GM15510 (cell line): ENCODE measurements around the gene CRB3.

Experiments
- POLR2A ChIP-seq: IDR thresholded peaks from 3 replicates; pipeline ENCODE4 v1.6.1; 2011; ENCODE audit warnings: borderline replicate concordance; ENCODE audit not compliant: insufficient read length; ENCODE audit errors: extremely low read depth

Gene CRB3

GRCh38 chr19:6427131-6427530 lies 36.9 kb upstream of the CRB3 start:
- no peak for TF ChIP-seq POLR2A

GRCh38 chr19:6429419-6430221 lies 34.5 kb upstream of the CRB3 start:
- no peak for TF ChIP-seq POLR2A

DNA sequence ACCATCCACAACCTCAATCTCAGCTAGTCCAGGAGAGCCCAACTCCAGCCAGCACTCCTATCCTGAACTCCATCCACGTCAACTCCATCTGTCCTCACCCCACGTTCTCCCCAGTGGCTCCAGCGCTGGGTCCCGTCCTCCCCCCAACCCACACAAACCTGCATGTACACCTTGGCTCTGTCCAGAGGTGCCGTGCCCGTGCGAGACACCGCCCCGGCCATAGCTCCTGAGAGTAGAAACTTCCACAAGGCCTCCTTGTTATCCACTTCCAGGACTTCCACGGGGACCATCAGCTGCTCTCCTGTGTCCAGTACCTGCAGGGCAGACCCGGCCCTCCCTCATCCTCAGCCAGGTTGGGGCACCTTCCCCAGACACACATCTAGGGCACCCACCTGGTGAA lies 32.2 kb upstream of the CRB3 start:
- TF ChIP-seq POLR2A, result no peak

DNA sequence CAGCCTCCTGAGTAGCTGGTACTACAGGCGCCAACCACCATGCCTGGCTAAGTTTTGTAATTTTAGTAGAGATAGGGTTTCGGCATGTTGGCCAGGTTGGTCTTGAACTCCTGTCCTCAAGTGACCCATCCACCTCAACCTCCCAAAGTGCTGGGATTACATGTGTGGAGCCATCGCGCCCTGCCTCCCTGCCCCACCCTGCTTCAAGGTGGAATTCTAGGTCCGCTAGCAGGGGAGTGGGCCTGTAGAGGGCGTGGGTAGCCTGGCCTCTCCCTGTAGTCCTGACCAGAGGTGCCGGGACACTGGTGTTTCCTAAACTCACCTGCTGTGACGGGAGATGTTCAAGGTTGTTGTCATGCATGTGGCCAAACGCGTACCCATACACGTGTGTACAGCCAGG lies 30.9 kb upstream of the CRB3 start:
- TF ChIP-seq POLR2A, result no peak

DNA sequence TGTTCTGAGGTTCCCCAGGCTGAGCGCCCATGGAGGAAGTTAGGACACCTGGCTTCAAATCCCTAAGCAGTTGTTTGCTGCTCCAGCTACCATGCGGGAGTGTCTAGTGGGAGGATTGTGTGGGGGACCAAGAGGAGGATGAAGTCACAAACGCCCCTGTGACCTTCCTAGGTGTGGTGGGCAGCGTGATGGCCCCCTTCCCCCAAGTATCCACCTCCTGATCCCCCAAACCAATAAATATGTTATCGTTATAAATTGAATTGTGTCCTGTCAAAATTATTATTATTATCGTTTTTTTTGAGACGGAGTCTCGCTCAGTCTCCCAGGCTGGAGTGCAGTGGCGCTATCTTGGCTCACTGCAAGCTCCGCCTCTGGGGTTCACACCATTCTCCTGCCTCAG lies 30.4 kb upstream of the CRB3 start, which contains the start of gene SLC25A41:
Gene SLC25A41, minus strand, starts transcription at position 101 of the 400 bp plus-strand sequence. Its CDS starts 70 bp downstream, at position 31.
- no peak for TF ChIP-seq POLR2A

GRCh38 chr19:6439743-6440142 lies 24.3 kb upstream of the CRB3 start:
- TF ChIP-seq POLR2A, result no peak

GRCh38 chr19:6440905-6441304 lies 23.2 kb upstream of the CRB3 start:
- no peak for TF ChIP-seq POLR2A

GRCh38 chr19:6442087-6442688 lies 21.9 kb upstream of the CRB3 start:
- TF ChIP-seq POLR2A, result no peak

- no peak for TF ChIP-seq POLR2A
These were observed 20.1 kb upstream of the CRB3 start for GRCh38 chr19:6443986-6444385.

DNA sequence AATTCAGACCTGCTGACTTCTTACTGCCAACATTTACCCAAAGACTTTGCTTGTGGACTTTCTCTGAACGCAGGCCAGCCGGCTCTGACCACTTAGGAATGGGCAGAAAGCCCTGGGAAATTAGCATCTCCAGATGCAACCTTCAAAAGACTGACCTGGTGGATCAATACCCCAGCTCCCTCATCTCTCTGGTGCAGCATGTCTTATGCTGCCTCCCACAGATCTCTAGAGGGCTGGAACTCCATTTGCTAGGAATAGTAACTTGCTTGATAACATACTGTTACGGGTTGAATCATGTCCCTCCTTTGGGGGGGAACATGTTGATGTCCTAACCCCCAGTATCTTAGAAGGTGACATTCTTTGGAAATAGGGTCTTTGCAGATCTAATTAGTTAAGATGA lies 17.6 kb upstream of the CRB3 start:
- TF ChIP-seq POLR2A, result no peak

GRCh38 chr19:6448045-6448444 lies 16.0 kb upstream of the CRB3 start:
- TF ChIP-seq POLR2A, result no peak

DNA sequence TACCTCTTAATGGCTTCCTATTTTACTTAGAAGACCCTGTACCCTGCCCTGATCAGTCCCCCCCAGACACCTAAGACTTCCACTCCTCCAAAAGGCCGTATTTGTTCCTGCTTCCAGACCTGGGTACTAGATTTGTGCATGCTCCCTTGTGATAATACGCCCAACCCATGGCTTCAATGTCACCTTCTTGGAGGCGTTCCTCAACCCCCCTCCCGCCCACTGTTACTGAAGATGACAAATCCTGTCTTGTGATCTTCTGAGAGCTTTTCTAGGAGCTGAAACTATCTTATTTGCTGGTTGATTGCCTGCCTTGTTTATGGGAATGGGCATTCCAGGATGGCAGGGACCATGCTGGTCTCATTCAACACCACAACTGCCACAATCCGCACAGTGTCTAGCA lies 13.9 kb upstream of the CRB3 start:
- TF ChIP-seq POLR2A, result no peak

GRCh38 chr19:6451583-6452222 lies 12.4 kb upstream of the CRB3 start:
- no peak for TF ChIP-seq POLR2A

- TF ChIP-seq POLR2A, result no peak
These were observed 11.9 kb upstream of the CRB3 start for GRCh38 chr19:6452223-6452614.

DNA sequence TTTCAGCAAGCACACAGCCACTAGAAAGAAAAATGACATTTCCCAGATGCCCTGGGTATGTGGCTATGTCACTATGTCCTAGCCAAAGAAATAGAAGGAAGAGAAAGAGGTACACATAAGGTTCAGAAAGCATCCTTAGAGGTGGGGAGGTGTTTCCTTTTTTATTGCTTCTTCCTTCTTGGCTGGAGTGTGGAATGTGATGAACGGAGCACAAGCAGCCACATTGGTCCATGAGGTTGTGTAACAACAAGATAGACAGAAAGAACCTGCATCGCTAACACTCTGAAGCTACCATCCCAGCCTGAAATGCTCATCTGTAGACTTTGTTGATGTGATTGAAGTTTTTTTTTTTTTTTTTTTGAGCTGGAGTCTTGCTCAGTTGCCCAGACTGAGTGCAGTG lies 11.2 kb upstream of the CRB3 start:
- no peak for TF ChIP-seq POLR2A
